Esophagus squamous epithelium (tissue), 4 donors: ENCODE measurements around the gene POLD4.

ENCODE experiments used
- POLR2A ChIP-seq, 4 donors: fragments of 450-650 bp; IDR thresholded peaks; one replicate each; pipeline ENCODE4 v1.6.1; 2017; ENCODE audit warnings: antibody characterized with exemption in 4 of 4, mild to moderate bottlenecking in 4 of 4, moderate library complexity in 3 of 4
- TF ChIP-seq, protein P1 (sequence below), 6 experiments: fragments of 450-650 bp in 4 of 6; fragments of 200-600 bp in 2 of 6; sonication (generic) in 2 of 6; IDR thresholded peaks; one replicate each; pipeline ENCODE4 v1.5.1; 2016 to 2019; ENCODE audit warnings: antibody characterized with exemption in 6 of 6, mild to moderate bottlenecking in 4 of 6, moderate library complexity in 4 of 6

DNA sequence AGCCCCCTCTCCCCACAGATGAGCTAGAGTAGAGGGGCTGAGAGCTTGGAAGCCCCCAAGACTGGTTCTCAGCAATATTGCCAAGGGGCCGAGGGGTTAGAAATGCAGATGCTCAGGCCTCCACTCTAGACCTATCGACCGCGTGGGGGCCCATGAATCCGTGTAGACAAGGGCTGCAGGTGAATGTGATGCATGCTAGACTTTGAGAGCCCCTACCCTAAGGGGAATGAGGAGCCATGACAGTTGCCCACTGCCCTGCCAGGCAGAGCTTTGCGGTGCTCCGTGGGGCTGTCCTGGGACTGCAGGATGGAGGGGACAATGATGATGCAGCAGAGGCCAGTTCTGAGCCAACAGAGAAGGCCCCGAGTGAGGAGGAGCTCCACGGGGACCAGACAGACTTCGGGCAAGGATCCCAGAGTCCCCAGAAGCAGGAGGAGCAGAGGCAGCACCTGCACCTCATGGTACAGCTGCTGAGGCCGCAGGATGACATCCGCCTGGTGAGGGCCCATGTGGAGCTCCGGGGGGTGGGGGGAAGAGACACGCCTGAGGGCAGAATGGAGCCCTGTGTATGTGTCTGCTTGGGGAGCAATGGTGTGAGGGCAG is 48.7 kb downstream of the POLD4 start:
- TF ChIP-seq, protein P1, sequence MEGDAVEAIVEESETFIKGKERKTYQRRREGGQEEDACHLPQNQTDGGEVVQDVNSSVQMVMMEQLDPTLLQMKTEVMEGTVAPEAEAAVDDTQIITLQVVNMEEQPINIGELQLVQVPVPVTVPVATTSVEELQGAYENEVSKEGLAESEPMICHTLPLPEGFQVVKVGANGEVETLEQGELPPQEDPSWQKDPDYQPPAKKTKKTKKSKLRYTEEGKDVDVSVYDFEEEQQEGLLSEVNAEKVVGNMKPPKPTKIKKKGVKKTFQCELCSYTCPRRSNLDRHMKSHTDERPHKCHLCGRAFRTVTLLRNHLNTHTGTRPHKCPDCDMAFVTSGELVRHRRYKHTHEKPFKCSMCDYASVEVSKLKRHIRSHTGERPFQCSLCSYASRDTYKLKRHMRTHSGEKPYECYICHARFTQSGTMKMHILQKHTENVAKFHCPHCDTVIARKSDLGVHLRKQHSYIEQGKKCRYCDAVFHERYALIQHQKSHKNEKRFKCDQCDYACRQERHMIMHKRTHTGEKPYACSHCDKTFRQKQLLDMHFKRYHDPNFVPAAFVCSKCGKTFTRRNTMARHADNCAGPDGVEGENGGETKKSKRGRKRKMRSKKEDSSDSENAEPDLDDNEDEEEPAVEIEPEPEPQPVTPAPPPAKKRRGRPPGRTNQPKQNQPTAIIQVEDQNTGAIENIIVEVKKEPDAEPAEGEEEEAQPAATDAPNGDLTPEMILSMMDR (IDR thresholded peaks at IDR 0.05), result no peak
- no peak for TF ChIP-seq POLR2A (IDR thresholded peaks at IDR 0.05)
